GM03348 (cell line): ENCODE data around the gene CALML4.
"Not testable (repeated sequence)": the region's sequence is repeated elsewhere in the genome, so short reads cannot be mapped to it uniquely, and the experiment has no call there.

ENCODE experiments used
- DNase-seq: peaks from one replicate; pipeline ENCODE4 v3.0.0; 2012; ENCODE audit warnings: low spot score

CALML4 gene

DNA sequence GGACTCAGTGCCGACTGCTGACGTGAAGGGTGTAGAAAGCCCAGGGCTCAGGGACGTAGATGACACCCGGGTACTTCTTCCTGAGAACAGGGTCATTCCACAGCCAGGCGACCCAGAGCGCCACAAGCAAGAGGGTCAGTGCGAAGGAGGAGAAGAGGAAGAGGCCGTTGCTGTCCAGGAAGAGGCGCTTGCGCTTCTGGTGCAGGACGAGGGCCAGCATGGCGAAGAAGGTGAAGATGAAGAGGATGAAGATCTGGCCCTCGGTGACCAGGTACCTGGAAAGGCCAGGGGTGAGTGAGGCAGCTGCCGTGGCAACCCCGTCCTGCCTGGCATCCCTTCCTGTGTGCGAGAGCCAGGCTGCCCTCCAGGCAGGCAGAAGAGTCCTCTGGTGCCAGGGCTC, 3.0 kb upstream of the CALML4 start:
- DNase-seq: no peak

DNA sequence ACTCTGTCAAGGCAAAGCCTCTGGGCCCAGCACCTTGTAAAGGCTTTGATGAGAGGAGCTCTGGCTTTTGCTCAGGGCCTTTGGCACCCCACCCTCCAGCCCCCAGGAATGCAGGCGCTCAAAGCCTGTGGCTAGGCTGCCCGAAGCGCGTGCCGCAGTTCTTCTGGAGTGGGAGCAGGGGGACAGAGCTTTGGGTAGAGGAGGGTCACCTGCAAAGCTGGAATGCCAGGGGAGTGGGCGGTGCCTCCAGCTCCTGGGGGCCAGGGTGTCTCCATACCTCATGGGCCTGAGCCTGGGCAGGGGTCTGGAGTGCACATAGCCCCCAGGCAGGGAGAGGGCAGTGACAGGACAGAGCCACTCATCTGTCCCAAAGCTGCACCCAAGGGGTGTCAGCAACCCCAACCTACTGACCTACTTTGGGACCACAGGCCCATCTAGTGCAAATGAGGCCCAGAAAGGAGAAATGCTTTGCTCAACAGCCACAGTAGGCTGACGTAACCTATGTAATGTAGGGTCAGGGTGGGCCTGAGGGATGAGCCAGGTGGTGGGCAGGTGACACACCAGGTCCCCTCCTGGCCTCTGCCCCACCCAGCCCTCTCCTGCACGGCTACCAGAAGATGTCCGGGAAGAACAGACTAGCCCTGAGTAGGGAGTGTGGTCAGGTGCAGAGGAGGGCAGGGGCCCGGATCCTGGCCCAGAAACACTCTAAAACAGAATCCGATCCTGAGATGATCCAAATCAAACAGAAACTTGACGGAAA, 2.2 kb upstream of the CALML4 start:
- no peak for DNase-seq

GRCh38 chr15:68206711-68207151, 1.6 kb upstream of the CALML4 start:
- DNase-seq: no peak

- no peak for DNase-seq
Observed at GRCh38 chr15:68205954-68206539, 915 bp upstream of the CALML4 start.

DNA sequence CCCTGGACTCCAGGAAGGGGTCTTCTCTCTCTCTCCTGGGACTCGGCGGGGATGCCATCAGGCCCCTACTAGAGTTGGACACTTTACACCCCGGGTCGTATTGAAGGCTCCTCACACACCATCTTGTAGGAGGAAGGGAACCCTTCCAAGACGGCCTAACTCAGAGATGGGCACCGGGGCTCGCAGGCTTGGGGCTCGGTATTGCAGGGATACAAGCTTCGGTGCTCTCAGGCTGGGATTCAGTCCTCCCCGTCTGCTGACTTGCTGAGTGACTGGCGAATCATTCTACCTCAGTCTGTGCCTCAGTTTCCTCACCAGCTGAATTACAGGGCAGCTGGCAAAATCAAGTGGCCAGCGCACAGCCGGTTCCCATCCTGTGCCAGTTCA, 419 bp upstream of the CALML4 start:
- no peak for DNase-seq

GRCh38 chr15:68204361-68204760, 771 bp downstream of the CALML4 start:
- DNase-seq: no peak

- DNase-seq: no peak
Observed at GRCh38 chr15:68203956-68204355, 1.2 kb downstream of the CALML4 start.

DNA sequence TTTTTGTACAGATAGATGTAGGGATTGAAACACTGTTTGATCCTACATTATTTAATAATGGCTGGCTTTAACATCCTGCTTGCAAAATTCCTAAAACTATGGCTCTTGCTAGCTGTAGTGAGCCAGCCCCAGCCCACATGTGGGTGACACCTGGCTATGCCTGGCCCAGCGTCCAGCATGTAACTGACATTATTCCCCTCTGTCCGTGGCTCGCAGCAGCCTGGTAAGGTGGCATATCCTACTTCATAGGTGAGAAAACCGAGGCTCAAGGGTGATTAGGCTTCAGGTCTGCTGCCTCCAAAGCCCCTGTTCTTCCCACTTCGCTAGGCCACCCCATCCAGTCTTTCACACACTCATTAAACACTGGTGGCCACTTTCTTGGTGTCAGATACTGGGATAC, 1.6 kb downstream of the CALML4 start:
- DNase-seq: no peak

DNA sequence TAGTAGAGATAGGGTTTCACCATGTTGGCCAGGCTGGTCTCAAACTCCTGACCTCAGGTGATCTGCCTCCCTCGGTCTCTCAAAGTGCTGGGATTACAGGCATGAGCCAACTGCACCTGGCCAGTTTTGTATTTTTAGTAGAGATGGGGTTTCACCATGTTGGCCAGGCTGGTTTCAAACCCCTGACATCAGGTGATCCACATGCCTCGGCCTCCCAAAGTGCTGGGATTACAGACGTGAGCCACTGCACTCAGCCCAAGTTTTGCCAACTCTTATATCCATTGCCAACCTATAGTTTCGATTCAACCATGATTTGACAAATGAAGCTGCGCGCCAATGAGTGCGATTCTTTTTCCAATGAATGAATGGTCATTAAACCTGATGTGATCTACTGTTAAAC, 2.1 kb downstream of the CALML4 start:
- DNase-seq: not testable (repeated sequence)

DNA sequence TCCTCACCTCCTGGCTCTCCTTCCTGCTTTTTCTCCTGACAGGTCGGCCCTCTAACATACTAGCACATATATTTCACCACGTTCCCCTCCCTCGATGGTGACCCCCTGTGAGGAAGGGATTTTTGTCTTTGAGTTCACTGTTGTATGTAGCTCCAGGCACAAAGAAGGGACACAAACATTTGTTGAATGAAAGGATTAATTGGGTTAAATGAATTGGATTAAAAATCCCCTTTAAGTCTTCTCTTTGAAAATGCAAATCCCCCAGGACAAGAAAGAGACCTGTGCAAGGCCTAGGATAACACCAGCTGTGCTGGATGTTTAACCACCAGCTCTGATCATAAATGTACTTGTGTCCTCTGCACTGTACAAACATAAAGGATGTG, 3.3 kb downstream of the CALML4 start:
- DNase-seq: no peak

DNA sequence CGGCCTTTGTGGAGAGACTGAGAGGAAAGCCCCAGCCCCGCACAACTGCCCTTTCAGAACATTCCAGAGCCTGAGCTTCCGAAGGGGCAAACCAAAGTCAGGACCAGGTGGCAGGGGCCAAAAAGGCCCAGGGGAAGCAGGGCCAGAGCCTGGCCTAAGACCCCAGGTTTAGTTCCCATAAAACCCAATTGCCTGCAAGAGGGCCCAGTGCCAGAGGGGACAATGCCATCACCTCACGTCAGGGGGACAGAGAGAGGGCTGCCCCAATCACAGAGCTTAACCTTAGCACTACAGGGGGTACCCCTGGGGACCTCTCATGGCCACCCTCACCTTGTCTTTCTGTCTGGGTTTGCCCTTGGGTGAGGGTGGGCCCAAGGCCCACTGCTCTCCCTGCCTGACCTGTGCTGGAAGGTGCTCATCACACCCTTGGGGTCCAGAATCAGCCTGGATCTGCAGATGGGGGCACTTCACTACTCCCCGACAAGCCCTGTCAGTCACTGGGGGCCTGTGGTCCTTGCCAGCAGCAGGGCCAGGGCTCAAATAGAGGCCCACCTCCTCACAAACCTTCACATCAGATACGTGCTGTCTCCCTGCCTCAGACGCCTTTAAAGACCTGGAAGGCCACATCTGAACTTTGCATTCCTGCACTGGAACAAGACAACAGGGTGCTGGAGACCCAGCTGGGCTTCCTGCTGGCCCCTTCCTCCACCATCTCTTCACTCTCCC, 3.8 kb downstream of the CALML4 start:
- DNase-seq: no peak

DNA sequence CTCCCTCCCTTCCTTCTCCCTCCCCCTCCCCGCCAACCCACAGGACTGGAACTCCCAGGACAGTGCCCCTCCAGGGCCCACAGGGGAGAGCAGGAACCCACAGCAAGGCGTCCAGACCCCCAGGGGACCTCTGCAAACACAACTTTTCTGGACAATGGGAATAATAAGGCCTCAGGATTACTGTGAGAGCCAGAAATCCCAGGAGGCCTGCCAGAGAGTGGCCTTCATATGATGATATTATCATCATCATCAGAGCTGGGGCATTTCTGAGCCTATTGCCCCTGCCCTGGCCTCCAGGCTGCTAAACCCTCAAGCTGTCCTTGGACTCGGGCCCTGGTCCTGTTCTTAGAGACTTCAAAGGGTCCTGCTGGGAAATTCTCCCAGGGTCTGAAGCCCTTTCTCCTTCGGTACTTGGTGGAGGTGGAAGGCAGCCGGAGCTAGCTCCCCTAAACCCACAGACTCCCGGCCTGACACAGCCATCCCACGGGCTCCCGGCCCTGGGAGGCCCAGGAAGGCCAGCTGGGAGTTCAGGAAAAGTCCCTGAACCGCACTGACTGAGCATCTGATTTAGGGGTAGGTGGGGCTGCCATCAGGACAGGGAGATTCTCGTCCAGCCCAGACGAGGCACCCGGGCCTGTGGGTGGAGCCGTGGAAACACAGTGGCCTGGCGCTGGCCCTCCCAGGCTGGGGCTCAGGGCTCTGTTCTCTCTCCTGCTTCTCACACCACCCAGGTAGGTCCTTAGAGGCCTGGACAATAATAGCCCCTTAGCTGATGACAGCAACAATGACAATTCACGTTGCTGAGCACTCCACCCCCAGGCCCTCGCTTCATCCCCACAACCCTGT, 4.9 kb downstream of the CALML4 start:
- peak; percentile 52 for DNase-seq

DNA sequence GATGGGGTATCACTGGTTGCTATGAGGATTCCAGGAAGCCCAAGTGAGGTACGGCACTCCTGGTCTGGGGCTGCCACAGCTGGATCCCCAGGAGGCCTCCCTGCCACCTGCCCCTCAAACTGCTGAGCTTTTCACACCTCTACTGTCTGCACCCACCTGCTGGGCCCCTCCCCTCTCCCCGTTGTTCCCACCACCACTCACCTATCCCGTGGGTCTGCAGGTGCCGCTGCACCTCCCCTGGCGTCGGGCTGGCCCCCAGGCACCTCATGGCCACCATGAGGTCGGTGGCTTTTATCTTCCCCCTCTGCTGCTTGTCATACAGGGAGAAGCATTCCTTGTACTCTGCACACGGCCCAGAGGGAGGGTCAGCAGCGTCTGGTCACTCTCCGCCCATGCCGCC, 5.8 kb downstream of the CALML4 start:
- no peak for DNase-seq

DNA sequence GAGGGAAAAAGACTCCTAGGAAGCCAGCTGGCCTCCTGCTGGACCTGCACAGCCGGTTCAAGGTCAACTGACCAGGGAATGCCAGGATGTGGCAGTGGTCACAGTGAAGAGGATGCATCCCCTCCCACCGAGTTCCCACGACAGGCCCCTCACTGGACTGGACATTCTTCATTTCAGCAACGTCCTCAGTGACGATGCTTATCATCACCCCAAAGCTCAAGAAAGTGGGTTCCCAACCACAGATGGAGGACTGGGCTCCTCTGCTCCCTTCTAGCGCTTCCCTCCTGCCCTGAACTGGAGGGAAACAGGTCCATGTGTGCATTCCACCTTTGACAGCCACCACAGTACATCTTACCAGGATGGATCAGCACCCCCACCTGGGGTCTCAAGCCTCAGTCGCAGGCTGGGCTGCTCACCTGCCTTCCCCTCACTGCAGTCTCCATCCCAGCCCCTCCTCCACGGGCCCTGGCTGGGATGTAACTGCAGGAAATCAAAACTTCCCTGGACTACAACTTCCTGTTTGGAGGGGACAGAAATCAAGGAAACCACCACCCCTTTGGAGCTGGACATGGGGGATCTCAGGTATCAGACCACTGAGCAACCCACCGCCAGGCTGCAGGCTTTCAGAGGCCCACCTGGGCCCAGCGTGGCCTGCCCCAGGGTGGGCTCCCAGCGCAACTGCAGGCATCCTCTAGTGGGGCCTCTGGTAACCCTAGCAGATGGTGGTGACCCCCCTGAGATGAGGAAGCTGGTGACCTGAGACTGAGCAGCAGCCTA, 7.3 kb downstream of the CALML4 start:
- DNase-seq: no peak

DNA sequence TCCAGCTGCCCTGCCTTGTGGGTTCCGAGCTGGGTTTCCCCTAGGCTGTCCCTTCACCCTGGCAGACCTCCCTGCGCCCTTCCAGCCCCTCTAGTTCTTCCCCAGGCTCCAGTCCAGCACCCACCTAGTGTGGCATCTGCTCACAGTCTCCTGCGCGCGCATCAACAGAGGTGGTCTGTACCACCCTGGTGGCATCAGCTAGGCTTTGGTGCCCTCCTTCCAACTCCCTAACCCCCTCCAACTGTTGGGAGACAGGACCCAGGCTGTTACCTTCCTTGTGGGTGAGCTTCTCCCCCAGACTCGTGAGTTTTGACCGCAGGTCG, 8.0 kb downstream of the CALML4 start:
- DNase-seq: no peak

GRCh38 chr15:68196445-68197169, 8.5 kb downstream of the CALML4 start:
- no peak for DNase-seq

DNA sequence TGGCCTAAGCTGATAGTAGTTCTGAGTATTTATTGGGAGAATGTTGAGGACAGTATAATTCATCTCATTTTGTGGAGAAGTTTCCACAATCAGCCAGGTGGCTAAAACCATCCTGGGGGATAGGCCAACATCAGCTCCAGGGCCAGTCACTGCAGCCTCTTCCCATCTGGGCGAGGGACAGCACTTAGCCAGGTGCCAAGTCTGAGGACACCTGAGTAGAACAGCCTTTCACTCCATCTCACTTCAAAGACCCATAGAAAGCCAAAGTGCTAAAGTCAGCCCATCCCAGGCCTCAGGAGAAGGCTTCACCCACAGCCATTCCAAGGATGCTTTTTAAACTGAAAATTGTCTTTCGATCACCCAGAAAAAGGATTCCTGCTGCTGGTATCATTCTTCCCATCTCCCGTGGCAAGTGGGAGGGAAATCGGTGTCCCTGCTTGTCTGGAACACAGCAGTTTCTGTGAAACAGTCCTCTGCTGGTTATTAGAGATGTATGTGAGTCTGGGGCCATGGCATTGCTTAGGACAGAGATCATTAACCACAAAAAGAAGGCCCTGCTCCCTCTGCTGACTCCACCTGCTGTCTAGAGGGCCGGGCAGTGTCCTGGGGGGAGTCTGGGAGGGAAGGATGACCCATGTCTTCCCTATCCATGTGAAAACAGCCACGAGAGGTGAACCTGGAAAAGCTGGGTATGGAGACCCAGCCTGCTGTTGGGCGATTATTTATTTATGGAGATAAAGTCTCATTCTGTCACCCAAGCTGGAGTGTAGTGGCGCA, 9.6 kb downstream of the CALML4 start:
- no peak for DNase-seq

DNA sequence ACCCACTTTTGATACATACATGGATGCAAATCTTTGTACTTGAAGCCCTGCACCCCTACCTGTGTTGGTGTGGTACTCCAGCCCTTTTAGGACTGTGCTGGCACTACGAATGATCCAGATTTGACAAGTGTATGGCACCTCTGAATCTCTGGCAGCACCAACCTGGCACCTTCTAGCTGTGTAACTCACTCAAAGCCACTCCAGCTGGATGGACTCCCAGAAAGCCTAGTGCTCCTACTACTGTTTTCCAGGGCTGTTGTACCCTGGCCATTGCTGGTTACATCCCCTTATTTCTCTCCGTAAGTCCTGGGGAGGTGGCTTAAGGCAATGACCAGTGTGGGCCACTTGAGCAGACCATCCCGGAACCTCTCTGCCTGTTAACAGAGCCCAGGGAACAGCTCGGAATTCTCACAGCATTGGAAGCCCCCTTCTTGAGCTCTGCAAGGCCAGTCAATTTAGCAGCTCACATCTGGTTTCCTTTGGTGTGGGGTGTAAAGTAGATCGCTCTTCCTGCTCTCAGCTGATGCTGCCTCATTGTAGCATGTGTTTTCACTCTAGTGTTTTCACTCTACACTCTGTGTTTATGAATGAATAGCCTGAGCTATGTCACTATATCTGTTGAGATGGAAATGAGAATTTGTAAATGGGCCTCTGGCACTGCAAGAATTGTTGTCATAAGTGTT, 12.2 kb downstream of the CALML4 start:
- no peak for DNase-seq

DNA sequence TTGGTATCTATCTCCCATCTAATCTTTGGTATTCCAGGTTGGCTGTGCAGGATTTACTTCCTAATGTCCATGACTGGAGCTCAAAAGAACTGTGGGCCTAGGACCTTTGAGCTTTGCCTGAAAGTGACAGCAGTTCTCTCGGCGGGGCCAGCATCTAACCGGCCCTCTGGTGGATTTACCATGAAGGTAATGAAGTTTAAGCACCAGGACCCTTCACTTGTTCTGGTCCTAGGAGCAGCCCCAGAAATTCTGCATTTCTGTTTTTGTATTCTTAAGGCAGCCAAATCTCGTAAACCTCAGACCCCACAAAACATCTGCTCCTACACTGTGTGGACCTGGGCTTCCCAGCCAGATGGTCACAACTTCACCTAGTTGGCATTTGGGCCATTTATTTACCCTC, 13.0 kb downstream of the CALML4 start:
- no peak for DNase-seq

- no peak for DNase-seq
Observed at GRCh38 chr15:68191555-68191954, 13.6 kb downstream of the CALML4 start.
